Hypothalamus (tissue), 51 donors: Measurements from ENCODE around the gene BABAM2.
"Not testable (repeated sequence)": the region's sequence is repeated elsewhere in the genome, so short reads cannot be mapped to it uniquely, and the experiment has no call there.

Source experiments
- DNase-seq, 51 donors: peaks; one replicate each; lab custom pipeline; 2025; lab: John Stamatoyannopoulos, UW

The BABAM2 gene

DNA sequence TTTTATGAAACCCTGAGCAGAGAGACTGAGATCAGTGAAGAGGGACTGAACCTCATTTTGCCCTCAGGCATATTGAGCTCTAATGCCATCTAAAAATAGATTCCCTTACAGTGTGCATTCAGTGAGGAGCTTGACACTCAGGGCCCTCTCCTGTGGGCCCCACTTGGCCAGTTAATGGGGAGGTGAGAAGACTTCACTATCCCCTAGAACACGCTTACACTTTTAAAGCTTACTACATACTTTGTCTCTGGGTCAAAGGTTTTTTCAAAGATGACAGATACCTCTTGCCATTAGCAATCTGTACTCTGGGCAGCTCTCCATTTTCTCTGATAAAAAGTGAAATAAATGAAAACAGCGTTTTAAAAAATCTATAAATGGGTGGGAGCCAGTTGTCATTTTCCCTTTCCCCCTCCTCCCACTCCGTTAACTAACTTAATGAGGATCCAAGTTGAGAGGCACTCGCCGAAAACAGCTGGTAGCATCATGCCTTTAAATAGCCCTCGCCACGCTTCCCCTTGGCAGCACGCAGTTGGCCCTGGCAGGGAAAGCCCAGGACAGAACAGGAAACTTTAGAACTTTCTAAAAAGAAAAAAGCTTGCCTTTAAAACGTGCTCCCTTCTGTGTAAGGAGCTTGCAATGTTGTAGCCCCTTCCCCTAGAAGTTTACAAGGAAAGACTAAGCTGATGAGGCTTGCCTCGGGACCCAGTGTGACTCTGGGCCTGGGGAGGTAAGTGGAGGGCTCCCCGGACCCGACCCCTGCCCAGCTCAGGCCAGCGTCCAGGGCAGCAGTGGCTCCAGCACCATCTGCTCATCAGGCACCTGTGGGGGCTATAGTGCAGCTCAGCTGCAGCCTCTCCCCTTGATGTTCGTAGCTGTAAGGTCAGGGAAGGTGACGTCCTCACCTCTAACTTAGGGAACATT lies 443.3 kb downstream of the BABAM2 start:
- peak in 9 of 51 donors; percentile 6 to 24 (median 13) for DNase-seq

DNA sequence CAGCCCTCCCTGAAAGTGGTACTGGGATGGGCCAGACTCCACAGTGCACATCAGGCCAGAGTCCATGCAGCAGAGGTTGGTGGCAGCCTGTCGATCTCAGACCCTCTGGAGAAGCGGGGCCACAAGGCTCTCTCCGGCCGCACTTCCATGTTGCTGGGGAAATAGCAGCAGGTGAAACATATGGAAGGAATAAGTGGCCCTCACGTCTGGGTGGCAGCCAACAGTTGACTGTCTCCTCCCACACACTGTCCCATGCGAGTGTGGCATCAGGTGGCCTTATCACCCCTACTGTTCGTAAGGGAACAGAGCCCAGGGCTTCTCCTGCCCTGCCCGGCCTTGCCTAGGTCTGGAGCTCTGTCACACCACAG lies 444.0 kb downstream of the BABAM2 start:
- DNase-seq: no peak

DNA sequence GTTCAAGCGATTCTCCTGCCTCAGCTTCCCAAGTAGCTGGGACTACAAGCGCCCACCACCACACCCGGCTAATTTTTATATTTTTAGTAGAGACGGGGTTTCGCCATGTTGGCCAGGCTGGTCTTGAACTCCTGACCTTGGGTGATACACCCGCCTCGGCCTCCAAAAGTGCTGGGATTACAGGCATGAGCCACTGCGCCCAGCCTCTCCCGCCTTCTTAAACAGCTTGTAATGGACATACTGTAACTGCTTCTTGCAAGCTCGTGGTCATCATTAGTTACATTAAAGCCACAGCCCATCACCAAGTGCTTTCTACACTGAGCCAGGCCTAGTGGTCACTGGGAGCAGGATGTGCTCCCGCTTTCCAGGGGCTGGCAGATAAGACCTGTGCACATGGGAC lies 444.7 kb downstream of the BABAM2 start:
- DNase-seq: not testable (repeated sequence)

DNA sequence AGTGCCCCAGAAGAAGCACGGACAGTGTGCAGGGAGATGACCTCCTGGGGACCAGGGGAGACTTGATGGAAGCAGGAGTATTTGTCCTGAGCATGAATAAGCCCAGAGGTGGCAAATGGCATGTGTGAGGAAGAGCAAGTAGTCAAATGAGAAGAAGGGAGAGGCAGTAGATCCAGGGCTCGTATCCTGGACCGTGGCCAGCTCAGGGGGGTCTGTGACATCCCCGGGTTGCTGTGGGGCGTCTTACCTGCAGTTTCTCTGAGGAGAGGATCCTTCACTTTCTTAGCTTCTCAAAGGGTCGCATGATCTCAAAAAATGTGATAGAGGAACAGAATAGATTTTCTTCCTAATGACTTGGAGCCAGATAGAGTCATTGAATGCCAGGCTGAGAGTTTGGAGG lies 445.1 kb downstream of the BABAM2 start:
- DNase-seq: no peak

DNA sequence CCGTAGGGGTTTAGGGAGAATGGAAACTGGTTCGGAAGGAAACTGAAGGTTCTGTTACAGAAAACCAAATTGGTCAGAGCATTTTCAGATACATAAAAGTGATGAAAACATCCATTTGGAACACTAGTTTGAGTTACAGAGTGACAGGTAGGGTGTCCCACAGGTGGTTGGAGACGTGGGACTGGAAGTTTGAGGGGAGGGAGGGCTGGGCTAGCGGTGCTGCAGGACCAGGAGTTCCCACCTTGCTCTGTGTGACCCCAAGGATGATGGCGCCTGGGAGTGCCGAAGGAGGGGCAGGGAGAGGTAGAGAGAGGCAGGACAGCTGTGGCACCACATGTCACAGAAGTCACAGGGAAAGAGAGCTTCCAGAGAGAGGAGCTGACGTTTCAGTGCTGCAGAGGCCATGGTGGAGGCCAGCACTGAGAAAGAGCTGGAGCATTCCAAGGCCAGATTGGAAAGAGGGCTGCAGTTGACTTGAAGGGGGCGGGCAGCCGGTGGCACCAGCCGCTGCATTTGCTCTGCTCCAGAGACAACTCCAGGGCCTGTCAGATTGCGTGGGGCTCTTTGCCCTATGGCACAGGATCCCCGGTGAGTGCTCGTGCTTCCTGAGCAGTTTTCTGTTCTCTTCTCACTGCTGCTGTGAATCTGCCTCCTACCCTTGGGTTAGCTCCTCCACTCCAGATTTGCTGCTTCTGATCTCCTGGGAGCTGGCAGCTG lies 445.9 kb downstream of the BABAM2 start:
- no peak for DNase-seq

DNA sequence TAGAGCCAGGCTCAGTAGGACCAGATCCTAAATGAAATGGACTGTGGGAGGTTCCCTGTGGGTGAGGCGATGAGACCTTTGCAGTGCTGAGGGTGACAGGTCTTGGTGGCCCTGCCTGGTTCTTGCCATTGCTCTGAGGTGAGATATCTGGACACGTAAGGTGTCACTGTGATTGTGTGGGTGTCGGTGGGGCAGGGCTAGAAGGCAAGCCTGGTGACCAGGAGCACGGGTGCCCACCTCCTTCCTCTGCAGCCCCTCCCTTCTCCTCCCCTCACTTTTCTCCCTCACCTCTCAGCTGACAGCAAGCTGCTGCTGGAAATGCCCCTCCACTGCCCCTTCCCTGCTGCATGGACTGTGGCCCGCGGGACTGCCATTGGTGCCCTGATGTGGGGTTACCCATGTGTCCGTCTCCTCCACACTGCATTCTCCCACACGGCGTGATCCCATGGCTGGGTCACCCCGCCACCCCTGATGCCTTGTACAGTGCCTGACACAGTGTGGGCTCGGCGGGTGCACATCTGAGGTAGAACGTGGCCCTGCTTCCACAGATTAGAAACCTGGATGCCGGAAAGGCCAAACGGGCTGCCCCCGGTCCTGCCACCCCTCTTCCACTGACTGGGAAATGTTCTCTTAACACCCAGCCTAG lies 446.6 kb downstream of the BABAM2 start:
- no peak for DNase-seq

DNA sequence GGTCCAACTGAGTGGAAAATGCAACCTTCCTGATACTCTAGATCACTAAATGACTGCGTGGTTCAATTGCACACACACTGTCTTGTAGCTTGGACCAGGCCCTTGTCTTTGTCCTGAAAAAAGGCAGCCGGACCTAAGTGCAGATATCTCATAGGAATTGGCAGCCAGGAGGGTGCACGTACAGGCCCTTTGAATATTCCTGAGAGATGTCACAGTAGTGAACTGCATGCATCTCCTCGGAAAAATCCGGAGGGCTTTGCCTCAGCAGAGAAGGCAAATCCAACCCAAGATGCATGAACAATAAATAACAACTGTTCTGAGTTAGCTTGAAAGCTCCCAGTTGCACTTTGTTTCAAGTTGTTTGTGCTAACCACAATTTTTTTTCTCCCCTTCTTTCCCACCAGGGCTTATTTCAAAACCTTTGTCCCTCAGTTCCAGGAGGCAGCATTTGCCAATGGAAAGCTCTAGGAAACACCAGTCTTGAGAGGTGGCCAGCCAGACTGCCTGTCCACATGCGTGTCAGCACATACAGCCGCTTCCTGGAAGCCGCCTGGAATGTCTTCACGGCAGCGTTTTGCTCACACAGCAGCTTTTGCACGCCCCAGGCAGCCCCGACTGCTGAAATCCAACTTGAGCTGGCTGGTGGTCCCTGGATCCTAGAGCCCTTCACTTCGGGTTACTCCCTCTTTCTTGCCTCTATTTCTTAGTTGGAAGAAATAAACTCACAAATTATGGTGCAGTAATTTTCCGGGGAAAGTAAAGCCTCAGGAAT lies 447.7 kb downstream of the BABAM2 start:
- peak in 3 of 51 donors; percentile 5 to 19 (median 7) for DNase-seq

DNA sequence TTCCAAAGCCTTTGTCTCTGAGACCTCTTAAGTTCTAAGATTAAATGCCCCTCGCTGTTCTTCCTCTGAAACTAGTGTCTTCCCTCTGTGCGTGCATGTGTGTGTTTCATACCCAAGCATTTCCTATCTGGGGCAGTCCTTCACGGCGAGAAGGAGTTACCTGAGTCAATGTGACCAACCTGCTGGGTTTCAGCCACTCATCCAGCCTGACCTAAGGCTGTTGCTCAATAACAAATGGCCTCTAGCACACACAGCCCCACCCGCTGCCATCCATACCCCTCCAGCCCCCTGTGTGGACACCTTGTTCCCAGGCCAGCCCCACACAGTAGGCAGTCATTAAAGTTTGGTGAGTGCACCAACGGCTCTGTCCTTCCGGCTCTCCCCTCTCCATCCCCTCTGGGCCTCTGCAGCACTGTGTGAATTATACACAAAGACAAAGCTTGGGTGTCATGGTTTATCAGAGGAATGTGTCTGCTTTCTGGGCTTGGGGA lies 448.3 kb downstream of the BABAM2 start:
- DNase-seq: no peak

DNA sequence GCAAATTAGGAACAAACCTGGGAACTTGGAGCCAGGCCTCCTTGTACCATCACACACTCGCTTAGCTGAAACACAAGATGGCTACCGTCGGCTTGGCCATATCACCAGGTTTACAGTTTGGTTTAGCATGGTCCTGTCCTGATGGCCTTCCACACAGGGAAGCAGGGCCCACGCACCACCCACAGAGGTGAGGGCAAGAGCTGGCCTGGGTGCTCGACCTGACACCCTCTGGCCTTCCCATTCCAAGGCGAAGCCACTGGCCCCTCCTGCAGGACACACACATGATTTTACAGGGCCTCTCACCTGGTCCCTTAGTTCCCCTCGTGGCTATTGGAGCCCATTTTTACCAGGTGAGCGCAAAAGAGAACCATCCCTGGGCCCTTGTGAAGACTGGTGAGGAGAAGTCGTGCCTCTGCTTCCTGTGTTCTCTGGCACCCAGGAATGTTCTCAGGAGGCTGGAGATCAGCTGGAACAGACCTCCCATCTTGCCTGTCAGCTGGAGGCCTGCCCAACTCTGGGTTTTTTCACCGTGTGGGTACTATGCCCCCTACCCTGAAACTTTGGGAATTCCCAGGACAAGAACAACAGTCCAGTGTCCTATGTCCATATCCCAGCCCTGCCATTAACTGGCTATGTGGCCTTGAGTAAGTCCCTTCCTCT lies 449.1 kb downstream of the BABAM2 start:
- DNase-seq: no peak

DNA sequence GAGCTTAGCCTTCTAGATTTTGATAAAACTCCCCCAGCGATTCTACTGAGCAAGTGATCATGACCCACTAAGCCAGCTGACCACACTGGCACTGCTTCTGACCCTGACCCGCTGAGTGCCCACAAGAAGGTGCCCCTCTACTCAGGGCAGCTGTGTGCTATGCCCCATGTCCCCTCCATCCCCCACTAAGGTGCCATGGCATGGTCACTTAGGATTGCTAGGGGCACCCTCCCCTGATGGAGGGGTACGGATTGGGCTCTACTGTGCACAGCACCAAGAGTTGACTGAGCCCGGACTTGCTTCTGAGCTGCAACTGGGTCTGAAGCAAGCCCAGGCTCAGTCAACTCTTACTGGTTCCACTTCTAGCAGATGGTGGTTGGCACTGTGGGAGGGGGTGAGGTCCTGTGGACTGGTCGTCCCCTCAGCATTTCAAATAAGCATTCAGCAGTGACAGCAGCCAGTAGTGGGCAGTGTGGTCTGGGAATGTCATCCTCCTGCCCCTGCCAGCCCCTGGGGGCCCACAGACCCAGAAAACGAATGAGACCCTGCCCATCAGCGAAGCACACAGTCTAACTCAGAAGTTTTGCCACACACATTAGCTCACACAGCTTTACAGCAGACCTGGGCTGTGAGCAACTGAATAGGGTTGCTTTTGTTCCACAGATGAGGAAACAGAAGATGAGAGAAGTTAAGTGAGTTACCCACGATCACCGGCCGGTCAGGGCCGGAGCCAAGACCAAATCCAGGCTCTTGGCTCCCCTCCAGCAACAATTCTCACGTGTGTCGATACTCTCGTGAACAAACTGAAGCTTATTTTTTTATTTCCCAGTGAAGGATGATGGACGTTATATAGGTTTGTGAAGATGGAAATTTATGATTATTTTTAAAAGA lies 450.0 kb downstream of the BABAM2 start:
- no peak for DNase-seq

DNA sequence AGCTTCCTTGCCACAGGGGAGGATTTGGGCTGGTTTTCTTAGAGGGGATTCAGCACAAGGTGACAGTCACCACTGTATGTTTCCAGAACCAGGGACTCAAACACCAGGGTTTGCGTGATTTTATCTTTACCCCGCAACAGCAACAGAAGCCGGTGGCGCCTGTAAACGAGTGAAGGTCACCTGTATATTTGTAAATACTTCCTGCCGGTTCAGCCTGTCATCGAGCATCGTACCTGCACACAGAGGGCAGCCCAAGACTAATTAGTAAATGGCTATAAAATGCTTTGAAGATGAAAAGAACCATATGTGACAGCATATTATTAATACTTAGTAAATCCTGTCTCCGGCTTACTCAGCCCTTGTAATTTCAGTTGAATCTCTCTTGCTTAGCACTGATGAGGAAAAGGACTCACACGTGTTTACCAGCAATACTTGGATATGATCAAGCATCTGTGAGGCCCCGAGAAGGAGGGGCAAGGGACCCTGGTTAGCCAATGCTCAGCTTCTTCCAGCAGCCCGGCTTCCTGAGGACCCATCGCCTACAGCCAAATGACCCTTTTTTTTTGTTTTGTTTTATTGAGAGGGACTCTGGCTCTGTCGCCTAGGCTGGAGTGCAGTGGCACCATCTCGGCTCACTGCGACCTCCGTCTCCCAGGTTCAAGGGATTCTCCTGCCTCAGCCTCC lies 450.8 kb downstream of the BABAM2 start:
- DNase-seq: no peak

DNA sequence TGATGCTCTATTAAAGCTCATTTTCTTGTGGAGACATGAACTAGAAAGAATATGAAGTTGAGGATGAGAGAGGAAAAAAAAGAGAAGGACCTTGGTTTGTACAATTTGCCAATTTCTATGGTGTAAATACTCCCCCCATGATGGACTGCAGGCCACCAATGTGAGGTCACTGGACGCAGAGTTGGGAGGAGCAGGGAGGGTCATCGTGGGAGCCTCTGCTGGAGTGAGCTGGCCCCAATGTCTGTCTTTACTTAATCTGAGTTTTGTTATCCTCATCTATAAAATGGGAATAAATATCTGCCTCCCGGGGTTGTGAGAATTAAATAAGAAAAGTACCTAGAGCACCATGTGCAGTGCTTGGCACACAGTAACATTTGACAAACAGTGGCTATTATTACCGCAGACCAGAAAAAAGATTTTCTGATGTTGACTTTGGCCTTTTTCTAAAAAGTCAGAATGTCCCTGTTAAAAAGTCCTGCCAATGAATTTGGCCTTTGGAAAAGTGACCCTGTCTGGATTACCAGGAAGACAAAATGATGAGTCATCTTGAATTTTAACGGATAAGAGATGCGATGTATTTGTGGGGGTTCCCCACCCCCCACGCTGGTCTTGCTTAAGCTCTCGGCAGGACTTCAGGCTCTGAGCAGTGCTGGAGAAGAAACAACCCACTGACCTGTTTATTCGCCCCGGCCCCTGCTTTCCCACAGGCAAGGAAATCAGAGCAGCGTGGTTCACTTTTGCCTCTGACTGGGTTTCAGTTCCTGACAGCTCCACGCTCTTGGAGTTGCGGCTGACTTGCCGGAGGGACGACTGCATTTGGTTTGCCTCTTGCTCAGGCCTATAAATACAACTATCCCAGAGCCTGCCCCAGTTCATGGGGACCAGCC lies 451.8 kb downstream of the BABAM2 start:
- peak in 7 of 51 donors; percentile 10 to 25 (median 20) for DNase-seq

DNA sequence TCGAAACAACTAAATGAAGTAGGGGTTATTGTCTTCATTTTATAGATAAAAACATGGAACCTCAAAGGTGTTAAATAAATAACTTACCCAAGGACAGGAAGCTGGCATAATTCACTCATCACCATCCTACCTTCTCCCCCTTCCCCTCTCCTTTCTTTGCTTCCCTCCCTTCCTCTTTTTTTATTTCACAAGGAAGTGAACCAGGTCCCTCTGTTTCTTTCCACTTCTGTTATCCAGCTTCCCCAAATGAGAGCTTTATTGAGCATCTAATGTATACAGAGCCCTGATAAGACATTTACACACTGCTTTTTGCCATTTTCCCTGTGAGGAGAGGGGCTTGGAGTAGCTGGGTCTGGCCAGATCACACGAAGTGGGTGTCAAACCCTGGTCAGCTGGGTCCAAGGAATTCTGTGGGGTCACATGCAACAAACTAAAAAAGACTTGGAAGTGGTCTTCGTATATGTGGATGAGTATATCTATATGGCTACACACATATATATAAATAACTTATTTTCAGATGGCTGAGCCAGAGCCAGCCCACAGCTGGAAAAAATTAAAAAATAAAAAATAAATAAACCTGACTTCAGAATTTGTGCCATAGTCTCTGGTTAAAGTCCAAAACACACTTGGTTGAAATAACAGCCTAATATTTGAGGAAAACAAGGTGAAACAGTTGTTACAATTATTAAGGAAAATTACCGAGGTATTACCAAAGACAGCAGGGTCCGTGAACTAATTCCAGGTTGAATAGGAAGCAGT lies 452.8 kb downstream of the BABAM2 start:
- DNase-seq: no peak

DNA sequence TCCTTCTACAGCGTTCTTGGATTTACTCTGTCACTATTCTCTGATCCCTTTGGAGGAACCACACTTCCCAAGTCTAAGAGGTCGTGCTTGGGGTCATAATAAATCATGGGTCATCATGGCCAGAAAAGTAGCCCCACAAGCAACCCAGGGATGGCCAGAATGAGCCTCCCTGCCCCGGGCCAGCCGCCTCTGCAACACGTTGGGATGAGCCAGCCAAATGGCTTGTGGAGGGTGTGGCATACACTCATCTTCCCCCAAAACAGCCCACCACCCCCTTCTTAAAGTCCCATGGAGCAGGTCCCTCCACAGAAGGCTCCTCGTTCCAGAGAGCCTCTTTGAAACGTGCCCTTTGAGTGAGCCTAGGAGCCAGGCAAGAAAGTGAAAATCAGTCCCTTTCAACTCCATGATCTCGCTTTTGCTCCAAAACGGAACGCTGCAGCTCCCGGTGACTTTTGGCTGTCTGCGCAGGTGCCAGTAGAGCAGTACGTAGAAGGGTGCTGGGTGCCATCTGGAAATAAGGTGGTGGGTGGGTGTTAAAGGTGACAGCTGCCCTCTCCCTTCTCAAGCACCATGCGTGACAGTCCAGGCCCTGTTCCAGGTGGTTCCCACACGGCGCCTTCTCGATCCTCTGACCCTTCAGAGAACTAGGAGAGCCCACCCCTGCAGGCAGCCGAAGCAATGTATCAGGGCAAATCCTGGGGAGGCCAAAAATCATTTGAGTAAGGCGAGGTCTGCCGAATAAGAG lies 453.6 kb downstream of the BABAM2 start:
- DNase-seq: no peak

DNA sequence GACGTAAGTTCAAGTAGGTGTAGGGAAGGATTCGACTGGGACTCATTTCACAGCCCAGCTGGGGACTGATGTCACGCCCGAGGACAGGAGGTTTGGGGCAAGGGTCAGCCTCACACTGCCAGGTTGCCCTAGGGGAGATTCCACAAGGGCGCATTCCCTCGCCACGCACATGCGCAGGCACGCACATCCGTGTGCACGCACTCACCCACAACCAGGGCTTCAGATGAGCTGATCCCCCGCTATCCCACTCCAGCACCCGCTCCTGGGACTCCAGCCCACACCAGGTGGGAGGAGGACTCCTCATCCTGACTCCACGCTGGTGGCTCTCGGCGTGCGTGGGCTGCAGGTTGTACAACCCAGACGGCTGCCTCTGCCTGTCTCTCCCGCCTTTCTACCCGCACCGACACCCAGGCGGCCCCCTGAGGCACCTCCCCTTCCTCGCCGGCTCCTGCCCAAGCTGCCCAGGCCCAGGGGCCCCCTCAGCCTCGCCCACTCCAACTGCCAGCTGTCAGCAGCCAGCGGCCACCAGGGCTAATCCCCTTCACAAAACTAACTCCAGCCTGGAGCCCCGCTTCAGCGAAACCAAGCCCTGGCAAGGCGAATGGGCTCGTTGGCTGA lies 454.3 kb downstream of the BABAM2 start:
- no peak for DNase-seq
